ENCODE data around the gene PALLD. TPM values are rescaled to one million over a fixed set of nuclear protein-coding genes. Genes with fewer than 3 reads are reported as not detected.
A peak's percentile ranks its signal among the peaks of the same experiment; 100 is the strongest.

Gene PALLD
- total and polyA plus RNA-seq, 7 donors, result 40.7 to 1,991 (median 1,233) TPM

DNA sequence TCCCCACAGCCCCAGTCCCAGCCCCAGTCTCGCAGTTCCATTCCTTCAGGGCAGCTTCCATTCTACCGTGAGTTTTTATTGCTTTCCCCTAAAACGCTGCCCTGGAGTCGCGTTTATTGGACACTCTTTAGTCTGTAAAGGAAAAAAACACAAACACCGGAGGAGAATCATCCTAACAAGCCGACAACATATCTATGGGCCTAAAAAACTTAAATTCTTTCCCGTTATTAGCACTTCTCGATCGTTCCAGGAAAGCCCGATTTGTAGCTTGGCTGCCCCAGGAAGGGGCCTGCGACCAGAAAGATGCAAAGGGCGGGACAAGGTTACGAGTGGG lies 334.7 kb downstream of the PALLD start:
- H3K4me3 ChIP-seq, result peak overlapping the region; percentile 76 to 97 (median 90)
- intact Hi-C loops (cut with DNase I), result loop anchor here (1.0 to 10.0 kb wide), 2 partner anchors 13 to 197 kb away; no protein-coding TSS in a partner anchor
- peak overlapping the region; percentile 94 to 99 (median 98) for H3K27ac ChIP-seq
- WGBS, 2 donors, result 2 to 3% methylated on average over 14 of the region's 14 CpGs
- H3K36me3 ChIP-seq, result peaks cover 0 to 4% (median 0%) of the 10 kb centered on the region in 4 donors
- no peaks in the 10 kb centered on the region for H3K27me3 ChIP-seq
- DNase-seq, result no peak
- peaks cover 0 to 32% (median 16%) of the 10 kb centered on the region in 4 donors for H3K4me1 ChIP-seq
- TF ChIP-seq POLR2A (IDR thresholded peaks at IDR 0.05), result no peak
- TF ChIP-seq POLR2AphosphoS5 (IDR thresholded peaks at IDR 0.05), result no peak
- TF ChIP-seq CTCF (IDR thresholded peaks at IDR 0.05), result no peak
- TF ChIP-seq EP300 (IDR thresholded peaks at IDR 0.05), result no peak
- H3K9me3 ChIP-seq, result no peaks in the 10 kb centered on the region

DNA sequence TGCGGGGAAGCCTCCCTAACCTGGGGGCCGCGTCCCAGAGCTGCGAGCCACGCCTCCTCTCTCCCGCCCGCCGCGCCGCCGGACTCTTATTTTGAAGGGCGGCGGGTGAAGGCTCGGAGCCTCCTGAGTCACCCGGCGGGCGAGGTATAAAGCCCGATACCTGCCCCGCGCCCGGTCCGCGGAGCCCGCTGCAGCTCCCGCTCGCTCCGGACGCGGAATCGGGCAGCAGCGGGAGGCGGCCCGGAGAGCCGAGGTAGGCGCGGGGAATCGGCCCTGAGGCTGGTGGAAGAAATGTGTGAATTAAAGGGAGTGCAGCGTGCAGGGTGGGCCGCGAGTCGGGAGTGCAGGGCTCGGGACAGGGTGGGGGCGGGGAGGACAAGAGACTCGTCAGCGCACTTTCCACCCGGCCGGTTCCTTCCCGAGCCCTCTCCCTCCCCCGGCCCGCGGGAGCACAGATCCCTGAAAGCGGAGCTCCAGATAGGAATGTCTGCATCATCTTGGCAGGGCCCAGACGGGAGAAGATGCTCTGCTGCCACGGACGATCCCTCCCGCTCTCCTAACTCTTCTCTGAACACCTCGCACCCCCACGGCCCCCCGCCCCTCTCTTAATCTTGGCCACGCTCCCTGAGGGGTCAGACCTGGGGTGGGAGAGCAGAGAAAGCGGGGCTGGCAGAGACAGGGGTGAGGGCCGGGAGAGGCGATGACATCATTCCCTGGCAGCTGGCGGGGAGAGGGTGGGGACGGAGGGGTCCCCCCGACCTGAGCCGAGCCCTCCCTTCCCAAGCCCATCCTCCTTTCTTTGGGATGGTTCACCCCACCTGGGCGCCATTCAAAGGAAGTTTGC lies 335.3 kb downstream of the PALLD start:
- Histone ChIP-seq H3K4me3 (peak overlapping the region; percentile 76 to 97 (median 90)), H3K27ac (peak overlapping the region; percentile 94 to 99 (median 98)), H3K27me3 (no peaks in the 10 kb centered on the region), H3K36me3 (peaks cover 0 to 4% (median 0%) of the 10 kb centered on the region in 4 donors), H3K4me1 (peaks cover 0 to 33% (median 20%) of the 10 kb centered on the region in 4 donors), H3K9me3 (no peaks in the 10 kb centered on the region)
- intact Hi-C loops (cut with DNase I), result loop anchor here (1.0 to 10.0 kb wide), 3 partner anchors 14 to 197 kb away; no protein-coding TSS in a partner anchor
- WGBS, 2 donors, result 1% methylated on average over 68 of the region's 68 CpGs
- TF ChIP-seq CTCF (IDR thresholded peaks at IDR 0.05) (no peak), POLR2AphosphoS5 (IDR thresholded peaks at IDR 0.05) (peak; percentile 99 to 100 (median 99)), EP300 (IDR thresholded peaks at IDR 0.05) (peak in 3 of 4 donors; percentile 38 to 78 (median 66)), POLR2A (IDR thresholded peaks at IDR 0.05) (peak; percentile 96 to 98)
- peak; percentile 96 for DNase-seq

DNA sequence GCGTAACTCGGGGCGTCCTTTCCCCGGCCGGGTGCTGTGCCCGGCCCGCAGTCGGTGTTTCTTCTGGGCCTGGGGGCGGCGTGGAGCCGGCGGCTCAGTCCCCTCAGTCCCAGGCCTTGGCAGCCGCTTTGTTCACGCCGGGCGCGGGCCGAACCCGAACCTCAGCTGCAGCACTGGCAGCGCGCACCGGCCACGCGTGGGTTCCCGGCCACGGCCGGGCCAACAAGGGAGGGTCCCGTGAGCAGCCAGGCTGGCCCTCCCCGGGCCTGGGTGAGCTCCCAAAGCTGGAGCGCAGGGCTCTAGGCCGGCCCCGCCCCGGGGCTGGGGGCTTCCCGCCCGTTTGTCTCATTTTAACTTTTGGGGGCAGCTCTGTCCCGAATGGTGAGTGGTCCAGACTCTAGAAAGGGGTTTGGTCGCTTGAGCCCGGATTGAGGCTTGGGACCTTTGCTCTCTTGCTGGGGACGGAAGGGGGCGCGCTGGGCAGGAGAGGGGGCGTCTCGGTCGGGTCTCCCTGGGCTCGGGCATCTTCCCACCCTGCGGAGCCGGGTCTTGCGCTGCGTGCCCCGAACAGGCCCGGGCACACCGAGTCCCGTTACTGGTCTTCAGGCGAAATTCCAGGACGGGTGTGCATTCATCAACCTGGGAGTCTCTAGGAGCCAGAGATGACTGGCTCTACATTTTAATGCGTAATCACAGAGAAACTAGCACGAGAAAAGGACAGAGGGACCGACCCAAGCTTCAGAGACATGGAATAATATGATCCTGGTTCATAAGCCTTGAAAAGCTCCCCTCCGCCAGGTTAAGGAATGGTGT lies 336.1 kb downstream of the PALLD start:
- H3K4me1 ChIP-seq, result peaks cover 0 to 41% (median 28%) of the 10 kb centered on the region in 4 donors
- H3K4me3 ChIP-seq, result peak overlapping the region; percentile 76 to 97 (median 90)
- DNase-seq, result peak; percentile 81
- 13% methylated on average over 59 of the region's 59 CpGs for WGBS, 2 donors
- no peak for TF ChIP-seq EP300 (IDR thresholded peaks at IDR 0.05)
- TF ChIP-seq POLR2A (IDR thresholded peaks at IDR 0.05), result peak in 1 of 2 donors; percentile 47
- peak; percentile 21 to 63 (median 36) for TF ChIP-seq POLR2AphosphoS5 (IDR thresholded peaks at IDR 0.05)
- no peak for TF ChIP-seq CTCF (IDR thresholded peaks at IDR 0.05)
- H3K9me3 ChIP-seq, result no peaks in the 10 kb centered on the region
- intact Hi-C loops (cut with DNase I), result loop anchor here (2.0 to 10.0 kb wide), 2 partner anchors 122 to 198 kb away; no protein-coding TSS in a partner anchor
- H3K36me3 ChIP-seq, result peaks cover 0 to 4% (median 0%) of the 10 kb centered on the region in 4 donors
- no peaks in the 10 kb centered on the region for H3K27me3 ChIP-seq
- H3K27ac ChIP-seq, result peak overlapping the region; percentile 94 to 99 (median 98)

- DNase-seq, result no peak
- Histone ChIP-seq H3K27ac (peak overlapping the region; percentile 94 to 99 (median 98)), H3K9me3 (no peaks in the 10 kb centered on the region), H3K4me1 (peaks cover 0 to 50% (median 35%) of the 10 kb centered on the region in 4 donors), H3K4me3 (peak overlapping the region; percentile 76 to 97 (median 90)), H3K27me3 (no peaks in the 10 kb centered on the region), H3K36me3 (peaks cover 0 to 4% (median 0%) of the 10 kb centered on the region in 4 donors)
- intact Hi-C loops (cut with DNase I), result loop anchor here (2.0 to 10.0 kb wide), 2 partner anchors 123 to 199 kb away; no protein-coding TSS in a partner anchor
- TF ChIP-seq EP300 (IDR thresholded peaks at IDR 0.05) (no peak), CTCF (IDR thresholded peaks at IDR 0.05) (no peak), POLR2A (IDR thresholded peaks at IDR 0.05) (no peak), POLR2AphosphoS5 (IDR thresholded peaks at IDR 0.05) (peak in 1 of 4 donors; percentile 34)
- 78 to 85% methylated on average over 2 of the region's 2 CpGs for WGBS, 2 donors
These were observed 337.0 kb downstream of the PALLD start for GRCh38 chr4:168833881-168834280.

Data from sigmoid colon (tissue), 7 donors.